ENCODE data around the gene SKAP1.

Gene SKAP1

DNA sequence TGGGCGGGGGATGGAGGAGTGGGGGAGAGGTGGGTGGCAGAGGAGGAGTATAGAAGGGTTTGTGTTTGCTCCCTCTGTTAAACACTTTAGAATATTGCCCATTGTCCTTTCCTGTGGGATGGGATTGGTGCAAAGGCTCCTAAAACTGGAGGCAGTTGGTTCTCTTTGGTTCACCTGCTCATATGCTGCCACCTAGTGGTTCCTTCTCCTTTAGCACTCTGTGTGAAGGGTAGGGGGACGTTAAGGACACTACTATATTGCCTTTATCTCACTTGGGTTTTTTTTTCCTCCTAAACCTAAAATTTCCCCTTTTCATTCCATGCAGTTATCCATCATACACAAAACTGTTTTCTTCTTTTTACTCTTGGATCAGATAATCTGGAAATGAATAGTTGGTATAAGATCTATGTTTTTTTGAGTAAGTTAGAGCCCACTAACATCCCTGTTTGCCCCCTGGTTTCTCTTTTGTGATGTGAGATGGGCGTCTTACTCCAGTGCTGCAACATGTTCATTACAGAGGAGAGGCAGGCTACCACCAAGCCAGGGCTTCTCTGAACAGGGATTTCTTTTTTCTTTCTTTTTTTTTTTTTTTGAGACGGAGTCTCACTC is 298.7 kb downstream of the SKAP1 start:
- Histone ChIP-seq H2AFZ (ENCODE audit: low read depth, low read length, severe bottlenecking) (no peak overlapping the region), H3K4me2 (ENCODE audit: low read depth, low read length, poor library complexity, severe bottlenecking) (no peak overlapping the region), H3K4me3 (ENCODE audit: insufficient read depth, low read length, poor library complexity, severe bottlenecking) (no peak overlapping the region), H3K79me2 (ENCODE audit: insufficient read depth, low read length) (no peaks in the 10 kb centered on the region), H4K20me1 (ENCODE audit: low read depth, low read length) (no peaks in the 10 kb centered on the region), H3K36me3 (ENCODE audit: low read length) (no peaks in the 10 kb centered on the region), H3K27ac (ENCODE audit: low read depth, low read length) (no peak overlapping the region), H3K9ac (ENCODE audit: low read length) (no peak overlapping the region), H3K27me3 (ENCODE audit: low read length) (no peaks in the 10 kb centered on the region), H3K9me3 (ENCODE audit: insufficient read depth, low read length) (no peaks in the 10 kb centered on the region), H3K9me2 (replicated peaks; ENCODE audit: insufficient read depth, low read length) (no peaks in the 10 kb centered on the region), H3F3A (ENCODE audit: insufficient read depth) (no peaks in the 10 kb centered on the region)
- TF ChIP-seq EZH2phosphoT487 (conservative IDR thresholded peaks at IDR 0.05; ENCODE audit: low read length) (no peak), CTCF (IDR thresholded peaks at IDR 0.05; ENCODE audit: insufficient read depth, low read length, poor library complexity, severe bottlenecking) (peak; percentile 67)

- Histone ChIP-seq H3K9me2 (replicated peaks; ENCODE audit: insufficient read depth, low read length) (no peaks in the 10 kb centered on the region), H4K20me1 (ENCODE audit: low read depth, low read length) (no peaks in the 10 kb centered on the region), H3K4me3 (ENCODE audit: insufficient read depth, low read length, poor library complexity, severe bottlenecking) (no peak overlapping the region), H3K4me2 (ENCODE audit: low read depth, low read length, poor library complexity, severe bottlenecking) (no peak overlapping the region), H3K27ac (ENCODE audit: low read depth, low read length) (no peak overlapping the region), H3K36me3 (ENCODE audit: low read length) (no peaks in the 10 kb centered on the region), H3K79me2 (ENCODE audit: insufficient read depth, low read length) (no peaks in the 10 kb centered on the region), H3K9me3 (ENCODE audit: insufficient read depth, low read length) (no peaks in the 10 kb centered on the region), H3F3A (ENCODE audit: insufficient read depth) (no peaks in the 10 kb centered on the region), H2AFZ (ENCODE audit: low read depth, low read length, severe bottlenecking) (no peak overlapping the region), H3K27me3 (ENCODE audit: low read length) (no peaks in the 10 kb centered on the region), H3K9ac (ENCODE audit: low read length) (no peak overlapping the region)
- TF ChIP-seq CTCF (IDR thresholded peaks at IDR 0.05; ENCODE audit: insufficient read depth, low read length, poor library complexity, severe bottlenecking) (no peak), EZH2phosphoT487 (conservative IDR thresholded peaks at IDR 0.05; ENCODE audit: low read length) (no peak)
Measured at GRCh38 chr17:48129981-48130380, 300.0 kb downstream of the SKAP1 start.

GRCh38 chr17:48128400-48128799 is 301.6 kb downstream of the SKAP1 start:
- Histone ChIP-seq H3K4me2 (ENCODE audit: low read depth, low read length, poor library complexity, severe bottlenecking) (no peak overlapping the region), H3K4me3 (ENCODE audit: insufficient read depth, low read length, poor library complexity, severe bottlenecking) (no peak overlapping the region), H2AFZ (ENCODE audit: low read depth, low read length, severe bottlenecking) (no peak overlapping the region), H3K9ac (ENCODE audit: low read length) (no peak overlapping the region), H4K20me1 (ENCODE audit: low read depth, low read length) (no peaks in the 10 kb centered on the region), H3K9me3 (ENCODE audit: insufficient read depth, low read length) (no peaks in the 10 kb centered on the region), H3K36me3 (ENCODE audit: low read length) (no peaks in the 10 kb centered on the region), H3K9me2 (replicated peaks; ENCODE audit: insufficient read depth, low read length) (no peaks in the 10 kb centered on the region), H3K27me3 (ENCODE audit: low read length) (no peaks in the 10 kb centered on the region), H3K79me2 (ENCODE audit: insufficient read depth, low read length) (no peaks in the 10 kb centered on the region), H3F3A (ENCODE audit: insufficient read depth) (no peaks in the 10 kb centered on the region), H3K27ac (ENCODE audit: low read depth, low read length) (no peak overlapping the region)
- no peak for TF ChIP-seq CTCF (IDR thresholded peaks at IDR 0.05; ENCODE audit: insufficient read depth, low read length, poor library complexity, severe bottlenecking)
- no peak for TF ChIP-seq EZH2phosphoT487 (conservative IDR thresholded peaks at IDR 0.05; ENCODE audit: low read length)

Data from SU-DHL-6 (cell line).